Right lobe of liver (tissue), 6 donors: ENCODE results near the gene AIG1. TPM values are rescaled to one million over a fixed set of nuclear protein-coding genes. Genes with fewer than 3 reads are reported as not detected.
A peak's percentile ranks its signal among the peaks of the same experiment; 100 is the strongest.

Experiments
- ATAC-seq, 4 donors: fragments of 200-7000 bp; cut with Tn5 transposase; one replicate each; pipeline ENCODE4 v1.9.1; 2020; ENCODE audit warnings: mild to moderate bottlenecking in 4 of 4, moderate library complexity in 4 of 4
- DNase-seq, 3 donors: peaks; one replicate each; pipeline ENCODE4 v3.0.0-alpha.2; 2020
- H3K27ac ChIP-seq, 3 donors: fragments of 200-600 bp; one replicate each; pipeline ENCODE4 v1.8.0; 2022
- H3K27me3 ChIP-seq, 2 donors: fragments of 200-600 bp; one replicate each; pipeline ENCODE4 v1.8.0; 2022
- H3K36me3 ChIP-seq, 4 donors: fragments of 200-600 bp; sonication (generic) in 1 of 4; one replicate each; pipeline versions ENCODE4 v1.5.1 to v1.8.0; 2017 to 2022; ENCODE audit warnings: control low read depth in 1 of 4
- H3K4me1 ChIP-seq, 4 donors: fragments of 200-600 bp; sonication (generic) in 1 of 4; one replicate each; pipeline versions ENCODE4 v1.5.1 to v1.8.0; 2017 to 2022; ENCODE audit warnings: control low read depth in 1 of 4
- H3K4me3 ChIP-seq, 3 donors: fragments of 200-600 bp; one replicate each; pipeline ENCODE4 v1.8.0; 2022
- H3K9me3 ChIP-seq, 4 donors: fragments of 200-600 bp; sonication (generic) in 1 of 4; one replicate each; pipeline versions ENCODE4 v1.5.1 to v1.8.0; 2017 to 2022; ENCODE audit warnings: control low read depth in 1 of 4
- CTCF ChIP-seq, 4 donors: fragments of 200-600 bp in 3 of 4; fragments of 450-650 bp in 1 of 4; IDR thresholded peaks; one replicate each; pipeline versions ENCODE4 v1.5.1 to v1.8.0; 2016 to 2022; ENCODE audit warnings: antibody characterized with exemption in 4 of 4, mild to moderate bottlenecking in 2 of 4
- POLR2A ChIP-seq: fragments of 450-650 bp; IDR thresholded peaks from one replicate; pipeline ENCODE4 v1.6.1; 2017; ENCODE audit warnings: antibody characterized with exemption, mild to moderate bottlenecking
- WGBS: methylation state at CpG from one replicate; pipeline ENCODE4 v1.1.6; 2018; ENCODE audit warnings: low coverage, low lambda C conversion rate; ENCODE audit not compliant: insufficient coverage; ENCODE audit errors: missing lambda C conversion rate; 5-methylcytosine and 5-hydroxymethylcytosine counted together
- intact Hi-C, 2 donors: fragments of 100-400 bp; cut with DNase I; formaldehyde crosslinking; loops; one replicate each; pipeline versions ENCODE4 v1.11.2 to v1.14.1; 2022
- total RNA-seq, 6 experiments: library from RNA; depleted of rRNA in 2 of 6; stranded (reverse); fragments of >200 nt in 2 of 6; fragmentation: NEBNext Ultra II Directional in 3 of 6; extraction: Animal tissue kit (Norgen Biotek cat#: 25700) in 3 of 6; gene quantifications; one replicate each; pipeline versions ENCODE4 v1.1.0 to v1.2.4, GENCODE V29; 2016 to 2023
- donor health status: DM: no; HTN: yes; CAD: no.
- donor health status: DM: no; HTN: no; CAD: no.
- donor health status: DM: no; HTN: no; CAD: no.
- donor health status: DM: no; HTN: yes; CAD: no.
- donor health status: DM: no; HTN: yes; CAD: no.

AIG1 gene
- total RNA-seq, 6 experiments from 2014 or later = 81.4 to 151 (median 111) TPM

DNA sequence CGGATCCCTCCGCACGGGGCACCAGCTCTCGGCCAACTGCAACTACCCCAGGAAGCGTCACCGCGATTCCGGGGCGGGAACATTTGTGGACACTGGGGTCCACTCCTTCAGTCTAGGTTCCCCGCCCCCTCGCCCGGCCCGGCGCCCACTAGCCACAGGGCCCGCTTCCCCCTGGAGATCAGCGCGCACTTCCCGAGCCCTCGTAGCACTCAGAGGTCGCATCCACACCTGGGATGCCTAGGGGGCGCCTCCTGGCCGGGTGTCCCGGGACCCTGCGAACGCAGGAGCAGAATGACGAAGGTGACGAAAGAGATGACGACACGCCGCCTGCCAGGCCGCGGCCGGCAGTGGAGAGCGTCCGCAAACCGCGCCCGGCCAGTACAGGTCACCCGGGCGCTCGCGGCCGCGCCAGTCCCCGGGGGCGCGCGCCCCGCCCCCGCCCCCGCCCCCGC is 309 bp upstream of the AIG1 start:
- ATAC-seq (peak; percentile 75 to 89 (median 80)), DNase-seq (peak; percentile 88 to 92 (median 89))
- TF ChIP-seq POLR2A (peak; percentile 69), CTCF (IDR thresholded peaks at IDR 0.05) (peak in 3 of 4 donors; percentile 7 to 11 (median 8))
- intact Hi-C loops = loop anchor here in 1 of 2 donors (10.0 kb wide), 1 partner anchor 54 kb away; no protein-coding TSS in a partner anchor
- WGBS = no CpG with 5 or more reads among the region's 52 CpGs
- Histone ChIP-seq H3K27ac (peak overlapping the region; percentile 98 to 100 (median 98)), H3K4me3 (peak overlapping the region; percentile 75 to 77 (median 75)), H3K27me3 (no peaks in the 10 kb centered on the region), H3K36me3 (no peaks in the 10 kb centered on the region), H3K4me1 (peaks cover 0 to 33% (median 9%) of the 10 kb centered on the region in 4 donors), H3K9me3 (no peaks in the 10 kb centered on the region)

DNA sequence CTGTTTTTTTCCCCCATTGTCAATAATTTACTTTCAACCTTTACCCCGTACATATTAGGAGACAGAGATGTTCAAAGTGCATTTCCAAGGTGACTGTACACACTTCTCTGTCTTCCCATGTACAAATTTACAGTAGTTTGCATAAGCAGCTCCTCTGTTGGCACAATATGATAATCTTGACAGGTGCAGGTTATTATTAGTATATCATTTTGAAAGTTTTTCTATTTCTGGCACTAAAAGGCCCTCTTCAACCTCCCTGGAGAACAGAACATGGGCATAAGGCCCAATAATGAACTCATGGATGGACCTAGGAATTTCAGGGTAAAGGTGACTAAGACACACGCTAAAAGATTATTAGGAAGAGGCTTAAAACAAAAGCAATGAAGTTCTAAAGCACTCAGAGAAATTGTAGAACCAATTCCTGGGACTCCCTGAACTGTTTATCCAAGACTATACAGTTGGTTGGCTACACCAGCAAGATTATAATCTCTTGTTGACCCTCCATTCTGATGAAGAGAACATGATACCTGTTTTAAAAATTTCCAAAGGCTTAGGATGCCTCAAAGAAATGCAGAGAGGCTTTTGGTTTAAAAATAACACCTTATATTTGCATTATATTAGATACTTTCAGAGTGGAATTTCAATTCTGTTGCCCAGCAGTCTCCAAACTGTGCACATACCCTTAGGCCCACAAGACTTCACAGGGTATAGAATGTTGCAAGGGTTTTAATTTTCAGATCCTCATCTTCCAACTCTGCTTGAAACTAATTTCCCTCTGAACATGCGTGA is 1.1 kb downstream of the AIG1 start:
- ATAC-seq = peak; percentile 24 to 59 (median 33)
- H3K4me1 ChIP-seq = peaks cover 0 to 33% (median 9%) of the 10 kb centered on the region in 4 donors
- H3K27me3 ChIP-seq = no peaks in the 10 kb centered on the region
- H3K27ac ChIP-seq = peak overlapping the region; percentile 85 to 100 (median 88)
- 27% methylated on average over 3 of the region's 3 CpGs for WGBS
- intact Hi-C loops = loop anchor here in 1 of 2 donors (10.0 kb wide), 1 partner anchor 53 kb away; no protein-coding TSS in a partner anchor
- DNase-seq = no peak
- H3K9me3 ChIP-seq = no peaks in the 10 kb centered on the region
- H3K36me3 ChIP-seq = no peaks in the 10 kb centered on the region
- TF ChIP-seq CTCF (IDR thresholded peaks at IDR 0.05) = no peak
- no peak for TF ChIP-seq POLR2A
- peak overlapping the region; percentile 59 to 75 (median 75) for H3K4me3 ChIP-seq

DNA sequence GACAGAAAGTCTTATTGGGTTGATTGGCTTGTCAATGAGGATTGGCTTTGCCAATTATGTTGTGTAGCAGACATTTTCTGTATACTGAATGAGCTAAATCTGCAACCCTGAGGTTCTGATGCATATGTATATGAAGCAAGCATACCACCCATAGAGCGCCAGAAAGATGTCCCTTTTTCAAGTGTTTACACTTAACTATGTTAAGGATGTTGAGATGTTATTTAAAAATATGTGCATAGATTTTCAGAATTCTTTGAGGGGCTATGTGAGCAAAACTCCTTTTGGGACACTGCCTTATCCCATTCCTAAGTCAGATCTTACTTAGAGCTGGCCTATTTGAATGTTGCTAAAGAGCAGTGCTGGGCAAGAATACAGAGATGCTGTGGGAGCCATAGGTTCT is 1.9 kb downstream of the AIG1 start:
- no peak for DNase-seq
- H3K27me3 ChIP-seq = no peaks in the 10 kb centered on the region
- intact Hi-C loops = loop anchor here in 1 of 2 donors (10.0 kb wide), 1 partner anchor 52 kb away; no protein-coding TSS in a partner anchor
- TF ChIP-seq POLR2A (no peak), CTCF (IDR thresholded peaks at IDR 0.05) (no peak)
- peak overlapping the region in 2 of 3 donors; percentile 85 to 100 for H3K27ac ChIP-seq
- H3K9me3 ChIP-seq = no peaks in the 10 kb centered on the region
- no peak for ATAC-seq
- H3K4me3 ChIP-seq = no peak overlapping the region
- no peaks in the 10 kb centered on the region for H3K36me3 ChIP-seq
- H3K4me1 ChIP-seq = peaks cover 0 to 33% (median 12%) of the 10 kb centered on the region in 4 donors
- WGBS = no CpG with 5 or more reads among the region's 1 CpG

- no peak for TF ChIP-seq CTCF (IDR thresholded peaks at IDR 0.05)
- no peak for TF ChIP-seq POLR2A
- Histone ChIP-seq H3K4me1 (peaks cover 0 to 33% (median 12%) of the 10 kb centered on the region in 4 donors), H3K36me3 (no peaks in the 10 kb centered on the region), H3K27me3 (no peaks in the 10 kb centered on the region), H3K9me3 (no peaks in the 10 kb centered on the region), H3K27ac (no peak overlapping the region), H3K4me3 (no peak overlapping the region)
- ATAC-seq (no peak), DNase-seq (no peak)
- intact Hi-C loops = loop anchor here in 1 of 2 donors (10.0 kb wide), 1 partner anchor 51 kb away; no protein-coding TSS in a partner anchor
These were observed 2.9 kb downstream of the AIG1 start for GRCh38 chr6:143063631-143064030.
